Mesodermal cell (in vitro differentiated cells): ENCODE data around the gene LYL1.

Experiments used
- H3K27ac ChIP-seq: 2 replicates; pipeline ENCODE4 v1.7.0; 2013; ENCODE audit warnings: mild to moderate bottlenecking, low read depth, low read length, moderate library complexity; ENCODE audit not compliant: severe bottlenecking
- H3K36me3 ChIP-seq: 2 replicates; pipeline ENCODE4 v1.7.1; 2013; ENCODE audit warnings: mild to moderate bottlenecking, low read length, moderate library complexity; ENCODE audit not compliant: control insufficient read depth, insufficient read depth
- H3K4me1 ChIP-seq: one replicate; pipeline ENCODE4 v1.7.1; 2013; ENCODE audit warnings: mild to moderate bottlenecking, low read length; ENCODE audit not compliant: insufficient read depth, control insufficient read depth, poor library complexity, severe bottlenecking
- H3K4me3 ChIP-seq: 2 replicates; pipeline ENCODE4 v1.7.0; 2013; ENCODE audit warnings: low read length, control low read depth, mild to moderate bottlenecking; ENCODE audit not compliant: insufficient read depth, poor library complexity, severe bottlenecking; ENCODE audit errors: extremely low read depth
- H3K9me3 ChIP-seq: 2 replicates; pipeline ENCODE4 v1.7.1; 2013; ENCODE audit warnings: mild to moderate bottlenecking, low read length, moderate library complexity; ENCODE audit not compliant: control insufficient read depth
- WGBS, 2 experiments: methylation state at CpG; one replicate each; pipeline ENCODE4 v1.1.5; 2013; ENCODE audit warnings: missing lambda C conversion rate in 2 of 2; ENCODE audit not compliant: insufficient coverage in 2 of 2; 5-methylcytosine and 5-hydroxymethylcytosine counted together

The LYL1 gene

GRCh38 chr19:13138171-13138915, 35.7 kb upstream of the LYL1 start:
- Histone ChIP-seq H3K9me3 (no peaks in the 10 kb centered on the region), H3K4me1 (no peaks in the 10 kb centered on the region), H3K4me3 (no peak overlapping the region), H3K36me3 (peaks cover 61% of the 10 kb centered on the region), H3K27ac (no peak overlapping the region)
- WGBS, 2 experiments, result 95 to 96% methylated on average over 26 to 37 of the region's 40 CpGs

- H3K36me3 ChIP-seq, result peaks cover 71% of the 10 kb centered on the region
- no peak overlapping the region for H3K4me3 ChIP-seq
- H3K27ac ChIP-seq, result no peak overlapping the region
- H3K4me1 ChIP-seq, result no peaks in the 10 kb centered on the region
- no peaks in the 10 kb centered on the region for H3K9me3 ChIP-seq
- 97 to 98% methylated on average over 18 to 26 of the region's 28 CpGs for WGBS, 2 experiments
Observed at GRCh38 chr19:13137290-13137794, 34.7 kb upstream of the LYL1 start.

- peaks cover 73% of the 10 kb centered on the region for H3K36me3 ChIP-seq
Observed at GRCh38 chr19:13135068-13136062, 32.7 kb upstream of the LYL1 start.

GRCh38 chr19:13134626-13135025, 32.0 kb upstream of the LYL1 start:
- H3K36me3 ChIP-seq, result peaks cover 72% of the 10 kb centered on the region
- H3K4me3 ChIP-seq, result no peak overlapping the region
- no peaks in the 10 kb centered on the region for H3K9me3 ChIP-seq
- no peak overlapping the region for H3K27ac ChIP-seq
- H3K4me1 ChIP-seq, result no peaks in the 10 kb centered on the region
- 100% methylated on average over 2 of the region's 3 CpGs for WGBS, 2 experiments

More at GRCh38 chr19:13135068-13136062, 32.7 kb upstream of the LYL1 start:
- Histone ChIP-seq H3K9me3 (no peaks in the 10 kb centered on the region), H3K27ac (no peak overlapping the region), H3K4me3 (no peak overlapping the region), H3K4me1 (no peaks in the 10 kb centered on the region)
- WGBS, 2 experiments, result 96 to 97% methylated on average over 49 to 59 of the region's 60 CpGs

- Histone ChIP-seq H3K36me3 (peaks cover 76% of the 10 kb centered on the region), H3K4me1 (no peaks in the 10 kb centered on the region), H3K27ac (no peak overlapping the region), H3K4me3 (no peak overlapping the region), H3K9me3 (no peaks in the 10 kb centered on the region)
- 92 to 93% methylated on average over 10 to 11 of the region's 12 CpGs for WGBS, 2 experiments
Observed at GRCh38 chr19:13133241-13133870, 30.7 kb upstream of the LYL1 start.

GRCh38 chr19:13132471-13133180, 30.0 kb upstream of the LYL1 start:
- H3K27ac ChIP-seq, result no peak overlapping the region
- WGBS, 2 experiments, result 96 to 98% methylated on average over 6 to 8 of the region's 8 CpGs

GRCh38 chr19:13130886-13131490, 28.3 kb upstream of the LYL1 start:
- Histone ChIP-seq H3K27ac (no peak overlapping the region), H3K4me1 (no peaks in the 10 kb centered on the region), H3K9me3 (no peaks in the 10 kb centered on the region), H3K4me3 (no peak overlapping the region), H3K36me3 (peaks cover 71% of the 10 kb centered on the region)
- WGBS, 2 experiments, result 86 to 100% methylated on average over 3 of the region's 3 CpGs

More at GRCh38 chr19:13132471-13133180, 30.0 kb upstream of the LYL1 start:
- H3K4me3 ChIP-seq, result no peak overlapping the region
- H3K4me1 ChIP-seq, result no peaks in the 10 kb centered on the region
- peaks cover 80% of the 10 kb centered on the region for H3K36me3 ChIP-seq
- H3K9me3 ChIP-seq, result no peaks in the 10 kb centered on the region

GRCh38 chr19:13129384-13129783, 26.7 kb upstream of the LYL1 start:
- Histone ChIP-seq H3K9me3 (no peaks in the 10 kb centered on the region), H3K4me3 (no peak overlapping the region), H3K27ac (no peak overlapping the region), H3K36me3 (peaks cover 68% of the 10 kb centered on the region), H3K4me1 (no peaks in the 10 kb centered on the region)
- WGBS, 2 experiments, result 99 to 100% methylated on average over 7 to 8 of the region's 9 CpGs

- H3K36me3 ChIP-seq, result peaks cover 66% of the 10 kb centered on the region
- H3K4me1 ChIP-seq, result no peaks in the 10 kb centered on the region
- no peak overlapping the region for H3K27ac ChIP-seq
- H3K4me3 ChIP-seq, result no peak overlapping the region
- H3K9me3 ChIP-seq, result no peaks in the 10 kb centered on the region
- WGBS, 2 experiments, result no CpG with 5 or more reads among the region's 1 CpG
Observed at GRCh38 chr19:13128583-13128982, 25.9 kb upstream of the LYL1 start.
